HG03565 (cell line): Measurements from ENCODE around the gene SLC25A23.
"Not testable (repeated sequence)": the region's sequence is repeated elsewhere in the genome, so short reads cannot be mapped to it uniquely, and the experiment has no call there.

Experiments
- ATAC-seq: cut with Tn5 transposase; IDR thresholded peaks from one replicate; pipeline ENCODE4 v1.9.1; 2021; ENCODE audit warnings: mild to moderate bottlenecking, moderate library complexity; ENCODE audit not compliant: unreplicated experiment

Gene SLC25A23

DNA sequence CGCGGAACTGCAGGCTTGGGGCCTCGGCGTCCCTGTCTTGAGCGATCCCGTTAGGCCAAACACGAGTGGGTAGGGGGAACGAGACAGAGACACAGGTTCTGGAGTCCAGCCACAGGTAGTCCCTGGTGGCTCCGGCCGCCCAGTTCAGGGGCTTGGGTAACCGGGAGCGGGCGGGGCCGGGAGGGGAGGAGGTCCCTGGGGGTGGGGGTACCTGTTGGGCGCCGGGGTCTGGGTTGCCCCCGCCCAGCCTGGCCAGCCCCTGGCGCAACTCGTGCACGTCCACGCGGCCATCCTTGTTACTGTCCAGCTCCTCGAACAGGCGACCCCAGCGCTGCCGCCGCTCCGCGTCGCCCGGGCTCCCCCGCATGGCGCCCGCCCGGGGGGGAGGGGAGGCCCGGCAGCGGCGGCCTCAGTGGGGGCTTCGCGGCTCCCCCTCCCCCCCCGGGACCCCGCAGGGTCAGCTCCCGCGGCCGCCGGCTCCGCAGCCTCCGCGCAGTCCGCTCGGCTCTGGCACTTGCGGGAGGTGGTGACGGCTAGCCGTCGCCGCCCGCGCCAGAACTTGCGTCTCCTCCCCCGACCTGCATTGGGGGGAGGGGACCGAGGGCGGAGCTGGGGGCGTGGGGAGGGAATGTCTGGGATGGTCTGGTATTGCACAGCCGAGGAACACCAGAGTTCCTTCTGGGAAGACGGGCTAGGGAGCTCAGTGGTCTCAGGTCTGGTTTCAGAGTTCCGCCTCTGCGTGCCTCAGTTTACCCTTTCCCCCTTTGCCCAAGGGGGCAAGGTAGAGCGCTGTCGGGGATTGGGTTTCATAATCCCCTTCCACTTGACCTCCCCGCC lies at the start of gene SLC25A23:
Gene SLC25A23 (minus strand): TSS at position 531 of the 837 bp plus-strand sequence. CDS start 164 bp downstream, at position 367.
- ATAC-seq, result no peak

DNA sequence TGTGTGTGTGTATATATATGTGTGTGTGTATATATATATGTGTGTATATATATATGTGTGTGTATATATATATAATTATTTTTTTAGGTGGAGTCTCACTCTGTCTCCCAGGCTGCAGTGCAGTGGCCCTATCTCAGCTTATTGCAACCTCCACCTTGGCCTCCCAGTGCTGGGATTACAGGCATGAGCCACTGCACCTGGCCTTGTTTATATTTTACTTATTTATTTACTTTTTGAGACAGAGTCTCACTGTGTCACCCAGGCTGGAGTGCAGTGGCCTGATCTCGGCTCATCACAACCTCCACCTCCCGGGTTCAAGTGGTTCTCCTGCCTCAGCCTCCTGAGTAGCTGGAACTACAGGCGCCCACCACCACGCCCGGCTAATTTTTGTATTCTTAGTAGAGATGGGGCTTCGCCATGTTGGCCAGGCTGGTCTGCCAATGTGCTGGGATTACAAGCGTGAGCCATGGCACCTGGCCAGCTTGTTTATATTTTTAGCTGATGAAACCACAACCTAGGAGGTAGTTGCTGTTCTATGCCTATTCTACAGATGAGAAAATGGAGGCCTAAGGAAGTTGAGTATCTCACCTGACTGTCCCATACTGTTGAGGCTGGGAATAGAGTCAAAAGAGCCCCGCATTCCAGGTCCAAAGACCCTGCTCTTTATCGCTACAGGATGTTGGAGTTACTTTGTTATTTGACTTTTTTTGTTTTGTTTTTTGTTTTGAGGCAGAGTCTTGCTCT lies 48.6 kb upstream of the SLC25A23 start:
- not testable (repeated sequence) for ATAC-seq

DNA sequence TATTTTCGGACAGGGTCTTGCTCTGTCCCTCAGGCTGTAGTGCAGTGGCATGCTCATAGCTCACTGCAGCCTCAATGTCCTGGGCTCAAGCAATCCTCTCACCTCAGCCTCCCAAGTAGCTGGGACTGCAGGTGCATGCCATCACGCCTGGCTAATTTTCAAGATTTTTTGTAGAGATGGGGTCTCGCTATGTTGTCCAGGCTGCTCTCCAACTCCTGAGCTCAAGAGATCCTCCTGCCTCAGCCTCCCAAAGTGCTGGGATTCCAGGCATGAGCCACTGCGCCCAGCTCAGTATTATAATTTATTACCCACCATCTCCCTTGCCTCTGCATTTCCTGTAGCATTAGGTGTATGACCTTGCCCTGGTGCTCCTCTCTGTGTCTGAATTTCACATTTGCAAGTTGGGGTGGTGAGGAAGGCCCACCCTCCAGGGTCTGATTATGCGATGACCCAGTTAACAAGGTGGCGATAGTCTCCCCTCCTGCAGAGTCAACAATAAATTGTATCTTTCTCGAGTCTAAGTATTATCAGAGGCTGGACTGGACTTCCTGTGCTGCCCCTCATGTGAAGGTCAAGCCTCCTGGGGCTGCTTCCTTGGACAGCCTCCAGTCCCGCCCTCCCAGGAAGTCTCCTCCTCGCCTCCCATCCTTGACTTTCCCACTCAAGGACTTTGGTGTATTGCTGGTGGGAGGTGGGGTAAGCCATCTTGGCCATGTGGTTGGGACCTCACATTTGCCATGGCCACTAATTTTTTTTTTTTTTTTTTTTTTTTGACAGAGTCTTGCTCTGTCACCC lies 44.0 kb upstream of the SLC25A23 start:
- ATAC-seq, result no peak

DNA sequence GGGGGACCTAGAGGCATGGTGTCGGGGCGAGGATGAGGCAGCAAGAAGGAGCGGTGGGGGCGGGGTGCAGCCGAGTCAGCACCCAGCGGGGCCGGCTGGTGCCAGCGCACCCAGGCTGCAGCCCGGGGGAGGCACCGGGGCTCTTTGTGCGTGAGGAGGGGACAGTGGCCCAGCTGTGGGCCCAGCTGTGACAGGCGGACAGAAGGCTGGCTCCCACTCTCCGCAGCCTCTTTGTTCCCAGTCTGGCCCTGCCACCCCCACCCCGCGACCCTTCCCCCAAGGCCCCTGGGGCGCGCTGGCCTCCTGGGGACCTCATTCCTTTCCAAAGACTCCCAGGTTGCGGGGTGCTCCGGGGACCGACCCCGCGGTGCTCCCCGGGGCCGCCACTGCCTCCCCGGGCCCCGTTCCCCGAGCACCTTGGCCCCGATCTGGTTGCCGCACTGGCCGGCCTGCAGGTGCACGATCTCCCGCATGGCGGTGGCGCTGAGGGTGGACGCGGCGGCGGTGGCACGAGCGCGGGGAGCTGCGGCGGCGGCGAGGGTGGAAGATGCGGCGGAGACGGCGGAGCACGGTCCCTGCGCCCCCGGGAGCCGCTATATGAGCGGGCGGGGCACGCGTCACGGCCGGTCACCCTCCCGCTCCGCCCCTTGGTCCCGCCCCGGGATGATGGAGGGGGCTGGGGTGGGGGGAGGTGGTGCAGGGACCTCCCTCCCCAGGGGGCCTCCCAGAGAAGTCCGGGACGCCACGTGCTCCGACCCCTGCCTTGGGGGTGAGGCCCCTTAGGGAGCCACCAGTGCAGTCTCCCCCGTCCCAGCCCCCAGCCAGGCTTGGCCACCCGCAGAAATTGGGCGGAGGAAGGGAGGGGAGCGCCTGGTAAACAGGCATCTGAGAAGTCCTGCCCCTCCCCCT lies 42.4 kb upstream of the SLC25A23 start, which contains the start of gene TUBB4A:
Gene TUBB4A (minus strand): TSS at position 570 of the 909 bp plus-strand sequence. CDS start 97 bp downstream, at position 473.
- no peak for ATAC-seq

DNA sequence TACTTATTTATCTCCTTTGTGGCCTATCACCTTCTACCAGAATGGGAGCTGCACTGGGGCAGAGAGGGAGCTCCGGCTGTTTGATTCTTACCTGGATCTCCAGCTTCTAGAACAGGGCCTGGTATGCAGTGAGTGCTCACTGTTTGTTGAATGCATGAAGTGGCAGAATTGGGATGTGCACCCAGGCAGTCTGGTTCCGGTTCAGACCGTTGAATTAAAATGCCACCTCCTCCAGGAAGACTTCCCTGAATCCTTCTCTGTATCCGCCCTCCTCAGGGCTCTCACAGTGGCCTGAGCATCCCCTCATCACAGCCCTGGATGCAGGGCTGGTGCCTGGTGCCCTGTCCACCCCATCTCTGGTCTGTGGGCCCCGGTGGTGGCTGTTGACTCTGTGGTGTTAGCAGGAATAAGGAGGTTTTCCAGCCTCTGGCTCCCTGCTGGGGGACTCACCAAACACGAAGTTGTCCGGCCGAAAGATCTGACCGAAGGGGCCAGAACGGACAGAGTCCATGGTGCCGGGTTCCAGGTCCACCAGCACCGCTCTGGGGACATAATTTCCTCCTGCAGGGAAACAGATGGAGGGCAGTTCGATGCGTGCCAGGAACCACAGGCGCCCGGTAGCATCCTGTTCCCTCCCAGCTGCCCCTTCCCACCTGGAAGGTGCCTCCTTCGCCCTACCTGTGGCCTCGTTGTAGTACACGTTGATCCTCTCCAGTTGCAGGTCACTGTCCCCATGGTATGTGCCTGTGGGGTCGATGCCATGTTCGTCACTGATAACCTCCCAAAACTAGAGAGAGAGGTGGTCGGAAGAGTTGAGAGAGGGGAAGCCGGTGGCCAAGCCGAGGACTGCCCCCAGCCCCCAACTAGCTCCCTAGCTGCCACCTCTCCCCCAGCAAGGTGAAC lies 41.5 kb upstream of the SLC25A23 start:
- ATAC-seq, result no peak

DNA sequence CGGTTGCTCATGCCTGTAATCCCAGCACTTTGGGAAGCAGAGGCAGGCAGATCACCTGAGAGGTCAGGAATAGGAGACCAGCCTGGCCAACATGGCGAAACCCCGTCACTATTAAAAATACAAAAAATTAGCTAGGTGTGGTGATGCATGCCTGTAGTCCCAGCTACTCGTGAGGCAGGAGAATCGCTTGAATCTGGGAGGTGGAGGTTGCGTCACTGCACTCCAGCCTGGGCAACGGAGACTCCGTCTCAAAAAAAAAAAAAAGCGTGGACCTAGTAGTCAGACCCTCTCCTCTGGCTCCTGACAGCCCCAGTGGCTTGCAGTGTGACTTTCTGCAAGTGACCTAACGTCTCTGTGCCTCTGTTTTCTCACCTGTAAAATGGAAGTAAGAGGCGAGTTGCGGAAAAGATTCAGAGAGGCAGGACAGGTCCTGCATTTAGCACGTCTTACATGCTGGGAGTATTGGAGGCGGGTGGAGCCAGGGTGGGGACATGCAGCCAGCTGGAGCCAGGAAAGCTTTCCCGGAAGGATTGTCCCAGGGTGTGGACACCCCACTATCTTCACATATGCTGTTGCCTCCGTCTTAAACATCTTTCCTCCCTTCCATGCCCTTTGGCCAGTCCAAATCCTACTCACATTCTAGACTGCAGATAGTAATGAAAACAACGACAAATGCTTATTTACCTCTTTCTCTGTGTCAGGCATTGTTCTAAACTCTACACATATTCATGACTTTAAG lies 39.6 kb upstream of the SLC25A23 start:
- no peak for ATAC-seq

DNA sequence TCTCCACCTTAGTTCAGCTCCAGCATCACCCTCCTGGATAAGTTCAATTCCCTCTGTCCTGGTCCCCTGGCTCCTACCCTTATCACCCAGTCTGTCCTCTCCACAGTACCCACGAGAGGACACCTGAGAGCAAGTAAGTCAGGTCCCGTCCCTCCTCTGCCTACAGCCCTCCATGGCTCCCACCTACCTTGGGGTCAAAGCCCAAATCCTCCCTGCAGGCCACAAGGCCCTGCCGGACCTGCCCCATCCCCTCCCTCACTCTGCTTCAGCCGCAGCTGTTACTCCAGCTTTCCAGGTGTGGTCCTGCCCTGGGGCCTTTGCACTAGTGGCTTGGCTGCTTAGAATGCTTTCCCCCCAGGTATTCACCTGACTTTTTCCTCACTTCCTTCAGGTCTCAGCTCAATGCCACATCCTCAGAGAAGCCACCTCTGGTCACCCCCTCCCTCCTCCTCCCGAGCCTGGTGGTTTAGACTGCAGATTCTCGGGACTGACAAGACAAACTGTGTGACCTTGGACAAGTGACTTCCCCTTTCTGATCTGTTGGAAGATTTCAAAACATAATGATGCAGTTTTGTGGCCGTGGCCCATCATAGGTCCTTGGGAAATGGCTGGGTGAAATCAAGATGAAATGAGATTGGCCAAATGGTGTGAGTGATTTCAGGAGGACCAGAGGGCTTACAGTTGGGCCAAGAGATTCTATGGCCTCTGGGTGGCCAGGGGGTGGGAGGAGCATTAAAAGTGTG lies 38.9 kb upstream of the SLC25A23 start:
- ATAC-seq, result no peak

DNA sequence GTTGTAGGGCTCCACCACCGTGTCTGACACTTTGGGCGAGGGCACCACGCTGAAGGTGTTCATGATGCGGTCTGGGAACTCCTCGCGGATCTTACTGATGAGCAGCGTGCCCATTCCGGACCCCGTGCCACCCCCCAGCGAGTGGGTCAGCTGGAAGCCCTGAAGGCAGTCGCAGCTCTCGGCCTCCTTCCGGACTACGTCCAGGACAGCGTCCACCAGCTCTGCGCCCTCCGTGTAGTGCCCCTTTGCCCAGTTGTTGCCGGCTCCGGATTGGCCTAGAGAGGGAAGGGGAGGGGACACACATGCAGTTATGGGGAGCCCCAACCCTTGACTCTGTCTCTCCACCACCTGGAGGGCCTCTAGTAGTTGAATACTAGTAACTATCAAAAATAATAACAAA lies 36.4 kb upstream of the SLC25A23 start:
- no peak for ATAC-seq

DNA sequence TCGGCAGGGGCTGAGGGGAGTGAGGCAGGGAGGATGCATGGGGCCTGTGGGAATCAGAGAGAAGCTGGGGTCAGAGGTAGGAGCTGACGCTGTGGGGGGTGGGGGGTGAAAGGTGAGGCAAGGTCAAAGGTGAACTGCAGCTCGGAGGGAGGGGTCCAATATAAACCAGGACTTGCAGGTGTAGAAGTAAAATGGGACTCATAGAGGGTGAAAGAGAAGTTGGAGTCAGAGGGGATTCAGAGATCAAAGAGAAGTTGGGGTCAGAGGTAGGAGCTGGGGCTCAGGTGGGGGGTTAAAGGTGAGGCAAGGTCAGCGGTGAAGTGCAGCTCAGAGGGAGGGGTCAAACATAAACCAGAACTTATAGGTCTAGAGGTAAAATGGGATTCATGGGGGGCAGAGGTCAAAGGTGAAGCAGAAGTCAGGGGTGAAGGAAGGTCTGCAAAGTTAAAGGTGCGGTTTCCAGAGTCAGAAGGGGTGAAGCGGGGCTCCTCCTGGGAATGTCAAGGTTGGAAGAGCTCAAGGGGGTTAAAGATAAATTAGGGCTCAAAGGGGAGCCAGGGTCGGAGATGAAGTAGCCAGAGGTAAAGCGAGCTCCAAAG lies 34.9 kb upstream of the SLC25A23 start:
- no peak for ATAC-seq

DNA sequence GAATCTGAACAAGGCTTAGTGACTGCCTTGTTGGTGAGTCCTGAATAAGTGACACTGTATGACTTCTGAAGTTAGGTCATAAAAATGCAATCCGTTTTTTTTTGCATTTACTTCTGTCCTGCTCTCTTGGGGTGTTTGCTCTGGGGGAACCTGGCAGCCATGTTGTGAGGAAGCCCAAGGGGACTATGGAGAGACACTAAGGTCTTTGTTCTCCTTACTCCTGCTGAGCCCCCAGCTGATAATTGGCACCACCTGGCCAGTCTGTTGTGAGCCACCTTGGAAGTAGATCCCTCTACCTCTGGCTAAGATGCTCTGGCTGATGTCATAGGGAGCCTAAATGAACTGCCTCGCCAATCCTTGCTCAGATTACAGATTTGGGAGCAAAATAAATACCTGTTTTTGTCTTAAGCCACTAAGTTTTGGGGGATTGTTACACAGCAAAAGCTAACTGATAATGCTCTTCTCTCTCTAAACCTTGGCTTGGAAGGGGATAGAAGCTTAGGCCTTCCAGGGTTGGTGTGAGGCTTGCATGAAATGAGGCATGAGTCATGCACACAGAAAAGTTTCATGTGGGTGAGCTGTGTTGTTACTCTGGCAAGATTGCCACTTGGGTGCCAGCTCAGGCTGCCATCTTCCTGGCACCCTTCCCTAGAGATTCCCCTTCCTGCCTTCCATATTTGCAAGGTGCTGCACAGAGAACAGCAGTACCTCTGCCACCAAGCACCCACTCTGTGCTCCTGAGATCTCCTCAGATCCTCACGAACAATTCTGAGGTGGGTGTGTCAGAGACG lies 32.4 kb upstream of the SLC25A23 start:
- ATAC-seq, result no peak

DNA sequence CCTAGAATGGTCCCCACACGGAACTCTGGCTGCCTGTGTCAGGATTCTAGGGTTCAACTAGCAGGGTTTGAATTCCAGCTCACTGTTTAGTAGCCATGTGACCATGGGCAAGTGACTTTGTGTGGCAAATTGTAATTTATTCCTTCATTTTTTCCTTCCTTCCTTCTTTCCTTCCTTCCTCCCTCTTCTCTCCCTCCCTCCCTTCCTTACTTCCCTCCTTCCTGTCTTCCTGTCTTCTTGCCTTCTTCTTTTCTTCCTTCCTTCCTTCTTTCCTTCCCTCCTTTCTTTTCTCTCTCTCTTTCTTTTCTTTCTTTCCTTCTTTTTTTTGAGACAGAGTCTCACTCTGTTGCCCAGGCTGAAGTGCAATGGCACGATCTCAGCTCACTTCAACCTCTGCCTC lies 30.5 kb upstream of the SLC25A23 start:
- no peak for ATAC-seq

DNA sequence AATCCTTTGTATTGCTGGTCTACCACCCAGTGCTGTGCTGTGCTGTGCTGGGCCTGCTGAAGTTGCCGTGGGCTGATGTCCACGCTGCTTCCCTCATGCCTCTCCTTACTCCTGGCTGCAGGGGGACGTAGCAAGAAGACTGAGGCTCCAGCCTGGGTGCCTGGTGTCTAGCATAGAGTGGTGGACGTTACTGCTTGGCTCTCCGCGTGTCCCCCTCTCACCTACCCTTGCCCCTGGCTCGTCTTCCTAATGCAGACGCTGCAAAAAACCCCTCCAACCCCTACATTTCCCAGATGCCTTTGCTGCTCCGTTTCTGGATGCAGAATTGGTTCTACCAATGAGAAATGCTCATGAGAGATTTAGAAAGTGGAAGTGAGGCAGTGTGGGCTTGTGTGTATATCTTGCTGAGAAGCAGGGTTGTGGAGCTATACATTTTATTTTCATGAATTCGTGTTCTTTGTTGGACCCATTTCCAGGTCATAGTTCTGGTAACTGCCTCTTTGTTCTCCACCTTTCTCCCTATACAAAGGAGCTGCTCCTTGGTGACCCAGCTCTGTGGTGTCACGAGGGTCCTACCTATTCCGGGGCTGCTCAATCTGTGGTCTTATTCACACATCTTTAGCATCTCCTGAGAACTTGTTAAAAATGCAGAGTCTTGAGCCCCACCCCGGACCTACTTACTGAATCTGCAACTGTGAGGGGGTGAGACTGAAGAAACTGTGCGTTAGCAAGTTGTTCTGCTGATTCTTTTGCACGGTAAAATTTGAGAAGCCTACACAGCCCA lies 29.9 kb upstream of the SLC25A23 start:
- no peak for ATAC-seq

DNA sequence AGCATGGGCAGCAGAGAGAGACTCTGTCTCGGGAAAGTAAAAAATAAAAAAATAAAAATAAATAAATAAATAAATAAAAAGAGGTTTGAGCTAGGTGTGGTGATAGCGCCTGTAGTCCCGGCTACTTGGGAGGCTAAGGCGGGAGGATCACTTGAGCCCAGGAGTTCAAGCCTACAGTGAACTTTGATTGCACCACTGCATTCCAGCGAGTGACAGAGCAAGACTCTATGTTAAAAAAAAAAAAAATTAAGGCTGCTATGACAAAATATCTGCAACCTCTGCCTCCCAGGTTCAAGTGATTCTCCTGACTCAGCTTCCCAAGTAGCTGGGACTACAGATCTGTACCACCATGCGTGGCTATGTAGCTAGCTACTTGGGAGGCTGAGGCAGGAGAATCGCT lies 25.2 kb upstream of the SLC25A23 start:
- no peak for ATAC-seq

DNA sequence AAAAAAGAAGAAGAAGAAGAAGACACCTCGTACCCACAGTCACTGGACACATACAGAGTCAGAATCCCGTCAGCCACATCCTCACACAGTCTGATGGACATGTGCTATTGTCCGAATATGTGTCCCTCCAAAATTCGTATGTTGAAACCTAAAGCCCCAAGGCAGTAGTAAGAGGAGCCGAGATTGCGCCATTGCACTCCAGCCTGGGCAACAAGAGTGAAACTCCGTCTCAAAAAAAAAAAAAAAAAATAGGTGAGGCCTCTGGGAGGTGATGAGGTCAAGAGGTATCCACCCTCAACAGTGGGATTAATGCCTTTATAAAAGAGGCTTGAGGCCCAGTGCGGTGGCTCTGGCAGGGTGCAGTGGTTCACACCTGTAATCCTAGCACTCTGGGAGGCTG lies 24.6 kb upstream of the SLC25A23 start:
- ATAC-seq, result no peak

DNA sequence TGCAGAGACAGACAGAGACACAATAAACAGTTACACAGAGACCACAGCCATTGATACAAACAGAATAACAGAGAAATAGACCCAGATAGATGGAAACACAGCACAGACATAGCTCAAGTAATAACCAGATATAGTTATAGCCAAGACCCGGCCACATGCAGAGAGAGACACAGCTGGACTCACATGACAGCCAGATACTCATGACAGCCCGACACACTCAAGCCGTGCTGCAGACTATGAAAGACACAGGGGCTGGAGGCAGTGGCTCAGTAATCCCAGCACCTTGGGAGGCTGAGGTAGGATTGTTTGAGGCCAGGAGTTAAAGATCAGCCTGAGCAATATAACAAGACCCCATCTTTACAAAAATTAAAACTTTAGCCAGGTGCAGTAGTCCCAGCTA lies 23.6 kb upstream of the SLC25A23 start:
- no peak for ATAC-seq

DNA sequence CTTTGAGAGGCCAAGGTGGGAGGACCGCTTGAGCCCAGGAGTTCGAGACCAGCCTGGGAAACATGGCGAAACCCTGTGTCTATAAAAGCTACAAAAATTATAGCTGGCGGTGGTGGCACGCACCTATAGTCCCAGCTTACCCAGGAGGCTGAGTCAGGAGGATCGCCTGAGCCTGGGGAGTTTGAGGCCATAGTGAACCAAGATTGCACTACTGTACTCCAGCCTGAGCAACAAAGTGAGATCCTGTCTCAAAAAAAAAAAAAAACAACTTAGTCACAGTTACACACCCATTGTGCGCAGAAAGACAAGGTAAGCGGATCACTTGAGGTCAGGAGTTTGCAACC lies 22.7 kb upstream of the SLC25A23 start:
- ATAC-seq, result no peak
